H9 (cell line): ENCODE measurements around the gene NT5DC1. TPM values are rescaled to one million over a fixed set of nuclear protein-coding genes. Genes with fewer than 3 reads are reported as not detected.

Experiments
- DNase-seq: peaks from one replicate; pipeline ENCODE4 v3.0.0-alpha.2; 2017
- H2AFZ ChIP-seq: one replicate; pipeline ENCODE4 v1.6.1; 2013; ENCODE audit warnings: mild to moderate bottlenecking, low read length, control low read depth, moderate library complexity
- H2AK5ac ChIP-seq: 2 replicates; pipeline ENCODE4 v1.6.1; 2013; ENCODE audit warnings: low read length, control low read depth, mixed read lengths; ENCODE audit not compliant: insufficient read length
- H2BK120ac ChIP-seq: one replicate; pipeline ENCODE4 v1.6.1; 2013; ENCODE audit warnings: low read depth, mild to moderate bottlenecking, low read length, control low read depth, inconsistent platforms; ENCODE audit not compliant: poor library complexity, severe bottlenecking
- H2BK12ac ChIP-seq: 2 replicates; pipeline ENCODE4 v1.6.1; 2013; ENCODE audit warnings: low read length, control low read depth, mixed read lengths, low read depth; ENCODE audit not compliant: insufficient read length
- H2BK15ac ChIP-seq: 2 replicates; pipeline ENCODE4 v1.6.1; 2013; ENCODE audit warnings: low read depth, low read length, control low read depth
- H2BK20ac ChIP-seq: one replicate; pipeline ENCODE4 v1.6.1; 2013; ENCODE audit warnings: low read depth, mild to moderate bottlenecking, low read length, control low read depth, inconsistent platforms; ENCODE audit not compliant: poor library complexity, severe bottlenecking
- H2BK5ac ChIP-seq: 2 replicates; pipeline ENCODE4 v1.6.1; 2013; ENCODE audit warnings: low read length, control low read depth, mixed read lengths; ENCODE audit not compliant: insufficient read length
- H3K14ac ChIP-seq: 2 replicates; pipeline ENCODE4 v1.6.1; 2013; ENCODE audit warnings: low read length, control low read depth; ENCODE audit not compliant: insufficient read depth
- H3K18ac ChIP-seq: 2 replicates; pipeline ENCODE4 v1.6.1; 2013; ENCODE audit warnings: low read depth, mild to moderate bottlenecking, mixed read lengths, low read length, control low read depth; ENCODE audit not compliant: insufficient read length
- H3K23ac ChIP-seq: 2 replicates; pipeline ENCODE4 v1.6.1; 2013; ENCODE audit warnings: low read length, control low read depth, mixed read lengths, low read depth; ENCODE audit not compliant: insufficient read length
- H3K23me2 ChIP-seq: 2 replicates; pipeline ENCODE4 v1.6.1; 2013; ENCODE audit warnings: low read depth, mild to moderate bottlenecking, mixed read lengths, low read length, control low read depth; ENCODE audit not compliant: insufficient read length, poor library complexity, severe bottlenecking
- H3K27ac ChIP-seq: 2 replicates; pipeline ENCODE4 v1.5.1; 2013; ENCODE audit warnings: low read length, control low read depth, mixed read lengths, low read depth; ENCODE audit not compliant: insufficient read length
- H3K27me3 ChIP-seq: 2 replicates; pipeline ENCODE4 v1.6.1; 2013; ENCODE audit warnings: low read length, control low read depth, inconsistent platforms; ENCODE audit not compliant: insufficient read depth
- H3K4ac ChIP-seq: 2 replicates; pipeline ENCODE4 v1.6.1; 2013; ENCODE audit warnings: low read depth, mild to moderate bottlenecking, control low read depth, inconsistent platforms, low read length, moderate library complexity
- H3K4me1 ChIP-seq: 2 replicates; pipeline ENCODE4 v1.6.1; 2013; ENCODE audit warnings: low read length, control low read depth, inconsistent platforms; ENCODE audit not compliant: insufficient read depth
- H3K4me2 ChIP-seq: 2 replicates; pipeline ENCODE4 v1.6.1; 2013; ENCODE audit warnings: low read length, control low read depth, mixed read lengths; ENCODE audit not compliant: insufficient read length, insufficient read depth
- H3K56ac ChIP-seq: 2 replicates; pipeline ENCODE4 v1.6.1; 2013; ENCODE audit warnings: low read depth, mild to moderate bottlenecking, mixed read lengths, low read length, control low read depth; ENCODE audit not compliant: insufficient read length
- H3K79me1 ChIP-seq: 2 replicates; pipeline ENCODE4 v1.6.1; 2013; ENCODE audit warnings: low read depth, mild to moderate bottlenecking, moderate library complexity, low read length, control low read depth, inconsistent platforms; ENCODE audit not compliant: insufficient read depth, poor library complexity, severe bottlenecking
- H3K79me2 ChIP-seq: 2 replicates; pipeline ENCODE4 v1.6.1; 2013; ENCODE audit warnings: low read length, control low read depth, inconsistent platforms; ENCODE audit not compliant: insufficient read depth
- H3K9ac ChIP-seq: 2 replicates; pipeline ENCODE4 v1.6.1; 2013; ENCODE audit warnings: low read length, control low read depth, mixed read lengths; ENCODE audit not compliant: insufficient read length; ENCODE audit errors: extremely low read depth
- H3K9me3 ChIP-seq: one replicate; pipeline ENCODE4 v1.6.1; 2013; ENCODE audit warnings: low read depth, low read length, inconsistent platforms; ENCODE audit not compliant: control insufficient read depth
- H3T11ph ChIP-seq: one replicate; pipeline ENCODE4 v1.6.1; 2013; ENCODE audit warnings: mild to moderate bottlenecking, low read length, control low read depth, inconsistent platforms
- H4K20me1 ChIP-seq: one replicate; pipeline ENCODE4 v1.6.1; 2013; ENCODE audit not compliant: control insufficient read depth, insufficient read length, insufficient read depth
- H4K5ac ChIP-seq: 2 replicates; pipeline ENCODE4 v1.6.1; 2013; ENCODE audit warnings: low read depth, mild to moderate bottlenecking, mixed read lengths, low read length, control low read depth; ENCODE audit not compliant: insufficient read length
- H4K8ac ChIP-seq: replicated peaks from 2 replicates; pipeline ENCODE4 v1.6.1; 2013; ENCODE audit warnings: low read length, control low read depth, mixed read lengths, low read depth; ENCODE audit not compliant: insufficient read length
- H4K91ac ChIP-seq: 2 replicates; pipeline ENCODE4 v1.6.1; 2013; ENCODE audit warnings: low read depth, mild to moderate bottlenecking, moderate library complexity, mixed read lengths, low read length, control low read depth; ENCODE audit not compliant: insufficient read length
- H3K27ac Mint-ChIP-seq, 3 experiments: 2 replicates in 2 of 3; 3 replicates in 1 of 3; pipeline ENCODE4 v1.8.0; 2020 to 2021; ENCODE audit warnings: mixed read lengths in 3 of 3, mild to moderate bottlenecking in 1 of 3, moderate library complexity in 1 of 3
- H3K27me3 Mint-ChIP-seq: 2 replicates; pipeline ENCODE4 v1.8.0; 2021; ENCODE audit warnings: low read depth, mild to moderate bottlenecking, moderate library complexity, mixed read lengths
- H3K36me3 Mint-ChIP-seq, 3 experiments: 2 replicates in 2 of 3; 3 replicates in 1 of 3; pipeline ENCODE4 v1.8.0; 2020 to 2021; ENCODE audit warnings: low read depth in 3 of 3, mixed read lengths in 3 of 3; ENCODE audit not compliant: insufficient read depth in 1 of 3
- H3K4me1 Mint-ChIP-seq, 2 experiments: 2 replicates each; pipeline ENCODE4 v1.8.0; 2020; ENCODE audit warnings: mixed read lengths in 2 of 2
- H3K4me3 Mint-ChIP-seq, 2 experiments: 2 replicates in 1 of 2; 3 replicates in 1 of 2; pipeline ENCODE4 v1.8.0; 2020 to 2021; ENCODE audit warnings: mild to moderate bottlenecking in 2 of 2, mixed read lengths in 2 of 2, moderate library complexity in 1 of 2
- H3K9me3 Mint-ChIP-seq, 2 experiments: 2 replicates in 1 of 2; 3 replicates in 1 of 2; pipeline ENCODE4 v1.8.0; 2020; ENCODE audit warnings: mild to moderate bottlenecking in 2 of 2, mixed read lengths in 2 of 2, moderate library complexity in 1 of 2
- total RNA-seq: library from RNA; stranded (reverse); gene quantifications from 2 replicates; pipeline ENCODE4 v1.2.1, GENCODE V29; 2021
- TF ChIP-seq, protein P1 (sequence below): fragments of 200-600 bp; sonication (generic); conservative IDR thresholded peaks from 3 replicates; pipeline ENCODE4 v1.8.0; 2021; ENCODE audit warnings: antibody characterized with exemption, mild to moderate bottlenecking

The NT5DC1 gene
- total RNA-seq, 1 experiment from 2014 or later: 64.9 TPM

DNA sequence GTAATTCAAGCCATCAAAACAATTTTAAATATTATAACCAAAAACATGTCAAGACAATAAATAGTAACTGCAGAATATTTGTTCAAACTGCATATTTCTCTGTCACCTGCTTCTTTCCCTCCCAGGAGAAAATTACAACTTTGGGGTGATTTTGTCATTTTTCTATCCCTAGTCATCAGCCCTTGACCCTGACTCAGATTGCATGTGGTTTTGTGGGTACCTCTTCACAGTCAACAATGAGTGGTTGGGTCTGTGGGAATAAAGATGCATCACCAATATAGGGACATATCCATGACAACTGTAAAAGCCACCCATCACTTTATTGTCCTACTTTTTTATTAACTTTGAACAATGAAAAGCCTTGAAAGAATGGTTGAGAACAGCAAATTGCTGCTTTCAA lies 18.0 kb downstream of the NT5DC1 start:
- Histone ChIP-seq H2AK5ac (no peak overlapping the region), H2BK12ac (no peak overlapping the region), H3K4me1 (no peaks in the 10 kb centered on the region), H3K79me2 (no peaks in the 10 kb centered on the region), H2BK15ac (no peak overlapping the region), H3K27me3 (no peaks in the 10 kb centered on the region), H3T11ph (no peak overlapping the region), H2BK5ac (no peak overlapping the region), H3K9ac (no peak overlapping the region), H4K91ac (no peak overlapping the region), H3K27ac (no peak overlapping the region), H3K9me3 (no peaks in the 10 kb centered on the region), H4K8ac (no peak overlapping the region), H4K20me1 (no peaks in the 10 kb centered on the region), H2BK120ac (no peak overlapping the region), H4K5ac (no peak overlapping the region), H2BK20ac (no peak overlapping the region), H3K4me2 (no peak overlapping the region), H3K56ac (no peak overlapping the region), H3K79me1 (no peaks in the 10 kb centered on the region), H3K23me2 (no peaks in the 10 kb centered on the region), H3K14ac (no peak overlapping the region), H3K4ac (no peak overlapping the region), H3K18ac (no peak overlapping the region), H3K23ac (no peak overlapping the region), H2AFZ (no peak overlapping the region)
- H3K27me3 Mint-ChIP-seq: no peaks in the 10 kb centered on the region
- no peaks in the 10 kb centered on the region for H3K9me3 Mint-ChIP-seq
- peaks cover 6 to 37% (median 31%) of the 10 kb centered on the region in 3 experiments; a peak in 6 of 7 replicates for H3K36me3 Mint-ChIP-seq
- DNase-seq: no peak
- H3K4me3 Mint-ChIP-seq: no peak overlapping the region
- H3K27ac Mint-ChIP-seq: no peak overlapping the region
- no peaks in the 10 kb centered on the region for H3K4me1 Mint-ChIP-seq
- TF ChIP-seq, protein P1, sequence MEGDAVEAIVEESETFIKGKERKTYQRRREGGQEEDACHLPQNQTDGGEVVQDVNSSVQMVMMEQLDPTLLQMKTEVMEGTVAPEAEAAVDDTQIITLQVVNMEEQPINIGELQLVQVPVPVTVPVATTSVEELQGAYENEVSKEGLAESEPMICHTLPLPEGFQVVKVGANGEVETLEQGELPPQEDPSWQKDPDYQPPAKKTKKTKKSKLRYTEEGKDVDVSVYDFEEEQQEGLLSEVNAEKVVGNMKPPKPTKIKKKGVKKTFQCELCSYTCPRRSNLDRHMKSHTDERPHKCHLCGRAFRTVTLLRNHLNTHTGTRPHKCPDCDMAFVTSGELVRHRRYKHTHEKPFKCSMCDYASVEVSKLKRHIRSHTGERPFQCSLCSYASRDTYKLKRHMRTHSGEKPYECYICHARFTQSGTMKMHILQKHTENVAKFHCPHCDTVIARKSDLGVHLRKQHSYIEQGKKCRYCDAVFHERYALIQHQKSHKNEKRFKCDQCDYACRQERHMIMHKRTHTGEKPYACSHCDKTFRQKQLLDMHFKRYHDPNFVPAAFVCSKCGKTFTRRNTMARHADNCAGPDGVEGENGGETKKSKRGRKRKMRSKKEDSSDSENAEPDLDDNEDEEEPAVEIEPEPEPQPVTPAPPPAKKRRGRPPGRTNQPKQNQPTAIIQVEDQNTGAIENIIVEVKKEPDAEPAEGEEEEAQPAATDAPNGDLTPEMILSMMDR: no peak
